GM18520 (cell line): Measurements from ENCODE around the gene OR14K1.
"Not testable (repeated sequence)": the region's sequence is repeated elsewhere in the genome, so short reads cannot be mapped to it uniquely, and the experiment has no call there.

Experiments
- ATAC-seq: cut with Tn5 transposase; IDR thresholded peaks from one replicate; pipeline ENCODE4 v1.9.1; 2021; ENCODE audit not compliant: unreplicated experiment

Gene OR14K1

DNA sequence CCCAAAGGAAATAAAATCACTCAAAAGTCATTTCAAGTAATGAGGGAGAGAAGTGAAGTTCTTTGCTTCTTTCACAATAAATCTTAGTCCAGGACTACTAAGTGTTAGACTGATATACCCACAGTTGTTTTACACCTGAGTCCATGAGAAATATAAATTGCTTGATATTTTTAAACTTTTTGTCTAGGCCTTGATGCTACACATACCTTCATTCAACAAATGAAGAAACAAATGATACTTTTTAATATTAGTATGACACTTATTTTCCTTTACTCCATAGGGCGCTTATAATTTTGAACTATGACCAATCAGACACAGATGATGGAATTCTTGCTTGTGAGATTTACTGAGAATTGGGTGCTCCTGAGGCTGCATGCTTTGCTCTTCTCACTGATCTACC lies at the start of gene OR14K1:
Gene OR14K1 (plus strand): TSS at position 301 of the 400 bp plus-strand sequence. CDS start 0 bp downstream, at position 301.
- no peak for ATAC-seq

DNA sequence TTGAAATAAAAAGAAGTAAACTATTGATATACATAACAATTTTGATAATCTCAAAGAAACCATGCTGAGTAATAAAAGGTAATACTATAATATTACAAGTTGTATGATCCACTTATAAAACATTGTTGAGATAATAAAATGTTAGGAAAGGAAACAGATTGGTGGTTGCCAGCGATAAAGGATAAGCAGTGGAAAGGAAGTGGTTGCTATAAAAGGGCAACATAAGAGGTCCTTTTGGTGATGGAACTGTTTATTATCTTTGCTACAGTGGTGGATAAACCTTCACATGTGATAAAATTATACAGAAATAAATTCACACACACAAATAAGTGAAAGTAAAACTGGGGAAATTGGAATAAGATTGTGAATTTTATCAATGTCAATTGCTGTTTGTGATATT lies 37.1 kb upstream of the OR14K1 start:
- ATAC-seq: no peak

DNA sequence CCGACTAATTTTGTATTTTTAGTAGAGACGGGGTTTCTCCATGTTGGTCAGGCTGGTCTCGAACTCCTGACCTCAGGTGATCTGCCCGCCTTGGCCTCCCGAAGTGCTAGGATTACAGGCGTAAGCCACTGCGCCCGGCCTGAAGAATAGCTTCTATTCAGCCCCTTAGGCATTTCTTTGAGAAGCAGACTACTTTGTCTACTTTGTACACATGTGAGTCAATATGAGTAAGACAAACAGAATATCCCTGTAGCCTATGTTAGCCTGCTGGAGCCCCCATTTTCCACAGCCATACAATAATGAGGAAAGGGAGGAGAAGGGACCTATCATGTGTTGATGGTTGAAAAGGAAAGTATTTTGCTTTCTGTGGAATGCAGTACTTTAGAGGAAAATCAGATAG lies 27.7 kb upstream of the OR14K1 start:
- not testable (repeated sequence) for ATAC-seq

- ATAC-seq: no peak
Observed at GRCh38 chr1:247713753-247714152, 24.7 kb upstream of the OR14K1 start.

- no peak for ATAC-seq
Observed at GRCh38 chr1:247716546-247716945, 21.9 kb upstream of the OR14K1 start, which contains the start of gene OR6F1. OR6F1 (minus strand) TSS chr1:247716646; CDS start chr1:247712755, 3,891 bp downstream.

- no peak for ATAC-seq
Observed at GRCh38 chr1:247721222-247721621, 17.2 kb upstream of the OR14K1 start.

DNA sequence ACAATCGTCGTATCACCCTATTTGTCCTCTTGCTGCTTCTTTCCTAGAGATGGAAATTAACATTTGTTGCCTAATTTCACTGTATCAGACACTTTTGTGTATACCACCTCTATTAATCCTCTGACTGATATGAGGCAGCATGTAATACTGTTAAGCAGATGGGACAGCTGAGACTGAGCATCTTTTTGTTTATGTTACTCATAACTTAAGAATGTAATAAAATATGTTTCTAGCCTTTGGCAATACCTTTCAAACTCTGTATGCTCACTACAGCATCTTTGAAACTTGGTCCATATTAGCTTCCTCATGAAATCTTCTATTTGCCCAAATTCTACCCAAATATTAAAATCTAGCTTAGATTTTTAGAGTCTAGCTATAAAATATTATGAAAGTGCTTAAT lies 2.3 kb downstream of the OR14K1 start:
- no peak for ATAC-seq

GRCh38 chr1:247741756-247742155 lies 3.3 kb downstream of the OR14K1 start:
- no peak for ATAC-seq

DNA sequence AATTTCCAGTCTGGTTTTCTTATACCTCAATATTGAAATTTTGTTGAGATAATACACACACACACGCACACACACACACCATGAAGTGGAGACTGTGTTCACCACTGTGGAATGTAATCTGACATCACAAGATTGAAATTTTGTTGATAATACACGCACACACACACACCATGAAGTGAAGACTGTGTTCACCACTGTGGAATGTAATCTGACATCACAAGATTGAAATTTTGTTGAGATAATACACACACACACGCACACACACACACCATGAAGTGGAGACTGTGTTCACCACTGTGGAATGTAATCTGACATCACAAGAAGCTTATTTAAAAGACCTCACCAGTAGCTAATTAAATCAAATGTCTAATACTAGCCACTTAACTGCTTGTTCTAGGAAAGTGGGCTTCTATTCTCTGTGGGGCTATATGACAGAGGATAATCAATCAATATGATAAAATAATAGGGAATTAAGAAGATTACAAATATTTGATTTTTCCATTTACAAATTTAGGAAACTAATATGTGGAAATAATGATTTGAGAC lies 3.9 kb downstream of the OR14K1 start:
- ATAC-seq: not testable (repeated sequence)

- ATAC-seq: no peak
Observed at GRCh38 chr1:247746391-247746935, 8.0 kb downstream of the OR14K1 start.

GRCh38 chr1:247747616-247748015 lies 9.2 kb downstream of the OR14K1 start:
- ATAC-seq: no peak

- ATAC-seq: no peak
Observed at GRCh38 chr1:247748041-247748440, 9.6 kb downstream of the OR14K1 start, which contains the start of gene OR14A2. OR14A2 (minus strand) TSS chr1:247748141.

DNA sequence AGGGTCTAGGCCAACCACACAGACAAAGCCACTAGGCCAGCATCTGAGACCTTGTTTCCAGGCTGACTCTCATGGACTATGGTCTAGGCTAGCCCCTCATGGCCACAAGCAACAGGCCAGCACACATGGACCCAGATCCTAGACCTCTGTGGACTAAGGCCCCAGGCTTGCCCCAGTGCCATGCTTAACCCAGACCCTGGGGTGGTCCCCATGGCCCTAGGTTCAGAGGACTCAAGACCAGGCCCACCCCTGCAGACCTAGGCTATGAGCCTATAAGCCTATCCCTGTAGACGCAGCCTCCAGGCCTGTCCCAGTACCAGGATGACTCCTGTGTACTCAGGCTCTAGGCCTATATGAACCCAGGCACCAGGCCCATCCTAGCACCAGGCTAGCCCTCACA lies 11.5 kb downstream of the OR14K1 start:
- no peak for ATAC-seq

DNA sequence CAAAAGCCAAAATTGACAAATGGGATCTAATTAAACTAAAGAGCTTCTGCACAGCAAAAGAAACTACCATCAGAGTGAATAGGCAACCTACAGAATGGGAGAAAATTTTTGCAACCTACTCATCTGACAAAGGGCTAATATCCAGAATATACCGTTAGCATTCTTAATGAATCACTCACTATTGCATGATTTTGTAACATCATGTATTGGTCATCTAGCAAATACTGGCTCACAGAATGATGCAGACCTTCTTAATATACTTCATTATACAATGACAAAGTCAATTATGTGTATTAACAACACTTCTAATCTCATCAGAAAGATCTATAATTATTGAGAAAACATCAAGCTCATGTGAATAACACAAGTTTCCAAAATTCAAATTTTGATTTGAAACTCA lies 15.9 kb downstream of the OR14K1 start:
- not testable (repeated sequence) for ATAC-seq

GRCh38 chr1:247760456-247760855 lies 22.0 kb downstream of the OR14K1 start, which contains the start of gene OR1C1:
OR1C1 (minus strand) TSS chr1:247760556; CDS start chr1:247758406, 2,150 bp downstream.
- no peak for ATAC-seq

DNA sequence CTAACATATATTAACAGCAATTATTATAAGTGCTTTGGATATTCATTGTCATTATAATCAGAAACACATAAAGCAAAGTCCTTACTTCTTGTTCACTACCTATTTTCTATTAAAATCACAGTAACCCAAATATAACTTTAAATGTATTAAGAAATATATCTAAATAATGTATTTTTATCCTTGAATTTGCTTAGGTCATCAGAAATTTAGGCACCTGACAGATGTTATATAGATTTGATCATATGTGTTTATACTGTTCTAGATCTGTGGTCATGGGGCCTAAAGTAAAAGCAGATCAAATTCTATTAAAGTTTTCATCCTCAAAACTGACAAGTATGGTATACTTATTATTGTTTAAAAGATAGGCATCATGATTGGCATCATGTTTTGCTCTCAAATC lies 31.2 kb downstream of the OR14K1 start:
- ATAC-seq: no peak
